Activated T-helper 1 cell treated with anti-CD3 and anti-CD28 coated beads, Interleukin-2, amount 50 U/mL, for 16 hours (primary cell): ENCODE results near the gene RFX1.
"Not testable (repeated sequence)": the region's sequence is repeated elsewhere in the genome, so short reads cannot be mapped to it uniquely, and the experiment has no call there.

Experiments
- DNase-seq, 2 donors: peaks; one replicate each; pipeline ENCODE4 v3.0.0-alpha.2; 2020; ENCODE audit warnings: low read depth in 1 of 2, low spot score in 1 of 2

The RFX1 gene

DNA sequence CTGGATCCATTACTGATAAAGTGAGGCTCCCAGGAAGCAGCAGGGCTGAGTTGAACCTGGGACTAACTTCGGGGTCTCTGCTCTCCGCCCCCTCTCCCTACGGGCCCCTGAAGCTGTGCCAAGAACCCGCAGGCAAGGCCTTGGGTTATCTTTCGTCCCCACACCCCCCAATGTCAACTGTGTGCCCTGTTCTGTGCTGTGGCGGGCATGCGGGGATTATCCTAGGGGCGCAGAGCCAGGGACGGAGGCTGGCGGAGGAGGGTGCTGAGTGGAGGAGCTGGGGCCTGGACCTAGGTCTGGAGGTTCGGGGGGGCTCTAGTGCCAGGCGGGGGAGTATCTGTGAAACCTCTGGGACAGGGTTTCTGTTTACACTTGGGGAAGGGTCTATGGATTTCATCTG, 26.4 kb downstream of the RFX1 start:
- DNase-seq: no peak

DNA sequence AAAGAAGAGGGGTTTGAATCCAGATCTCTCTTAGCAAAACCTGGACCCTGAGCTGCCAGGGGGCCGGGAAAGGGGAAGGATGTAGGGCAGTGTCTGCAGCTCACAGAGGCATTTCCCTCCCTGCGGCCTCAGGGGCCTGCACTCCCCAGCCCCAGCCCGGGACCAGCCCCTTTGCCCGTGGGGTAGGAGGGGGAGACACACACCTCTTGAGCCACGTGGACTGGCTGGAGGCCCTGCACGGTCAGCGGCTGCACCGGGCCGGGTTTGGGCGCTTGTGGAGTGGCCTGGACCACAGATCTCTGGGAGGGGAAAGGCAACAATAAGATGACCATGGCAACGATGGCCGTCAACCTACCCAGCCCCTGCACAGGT, 26.9 kb downstream of the RFX1 start:
- no peak for DNase-seq

DNA sequence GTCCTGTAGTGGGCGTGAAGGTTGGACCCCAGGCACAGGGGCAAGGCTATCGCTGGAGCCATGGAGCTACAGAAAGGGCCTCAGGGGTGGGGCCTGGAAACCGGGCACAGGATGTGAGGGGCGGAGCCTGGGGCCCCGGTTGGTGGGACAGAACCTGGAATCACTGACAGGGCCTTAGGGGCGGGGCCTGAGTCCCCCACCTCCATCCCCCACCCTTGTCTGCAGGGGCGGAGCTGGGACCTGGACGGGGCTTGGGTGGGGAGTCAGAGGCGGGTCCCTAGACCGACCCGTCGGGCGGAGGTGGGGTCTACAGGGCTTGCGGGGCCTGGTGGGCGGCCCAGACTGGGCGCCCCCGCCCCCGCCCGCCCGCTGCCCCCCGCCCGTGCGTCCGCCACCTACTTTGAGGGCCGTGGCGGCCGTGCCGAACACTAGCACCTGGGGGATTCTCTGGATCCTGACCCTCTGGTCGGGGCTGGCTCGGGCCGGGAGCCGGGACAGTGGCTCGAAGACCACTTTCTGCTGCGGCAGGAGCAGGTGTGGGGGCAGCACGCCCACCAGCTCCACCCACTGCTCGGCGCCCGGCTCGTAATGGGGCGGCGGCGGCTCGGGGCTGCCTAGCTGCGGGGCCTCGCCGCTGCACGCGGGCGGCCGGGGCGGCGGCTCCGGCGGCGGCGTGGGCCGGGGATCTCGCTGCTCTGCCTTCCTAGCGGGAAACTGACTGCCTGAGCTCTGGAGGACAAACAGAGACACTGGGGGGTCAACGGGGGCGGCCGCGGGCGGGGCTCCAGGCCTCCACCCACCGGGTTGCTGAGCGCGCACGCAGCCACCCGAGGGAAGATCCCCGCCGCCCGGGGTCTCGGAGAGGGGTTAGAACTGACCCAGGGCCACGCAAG, 27.5 kb downstream of the RFX1 start:
- DNase-seq: no peak

GRCh38 chr19:13977803-13978202, 28.3 kb downstream of the RFX1 start:
- no peak for DNase-seq

DNA sequence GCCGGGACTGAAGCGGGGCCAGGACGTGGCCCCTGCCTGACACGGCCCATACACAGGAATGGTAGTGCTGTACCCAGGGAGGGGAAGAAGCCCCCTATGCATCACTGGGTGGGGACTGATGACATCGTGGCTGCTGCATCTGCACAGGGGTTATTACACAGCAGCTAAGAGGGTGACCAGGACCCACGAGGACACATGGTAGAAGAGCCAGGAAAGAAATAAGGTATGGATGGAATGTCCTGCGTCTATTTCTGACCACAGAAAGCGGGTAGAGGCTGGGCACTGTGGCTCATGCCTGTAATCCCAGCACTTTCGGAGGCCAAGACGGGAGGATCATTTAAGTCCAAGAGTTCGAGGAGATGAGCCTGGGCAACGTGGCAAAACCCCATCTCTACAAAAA, 29.7 kb downstream of the RFX1 start:
- no peak for DNase-seq

GRCh38 chr19:13975870-13976269, 30.2 kb downstream of the RFX1 start:
- DNase-seq: no peak

DNA sequence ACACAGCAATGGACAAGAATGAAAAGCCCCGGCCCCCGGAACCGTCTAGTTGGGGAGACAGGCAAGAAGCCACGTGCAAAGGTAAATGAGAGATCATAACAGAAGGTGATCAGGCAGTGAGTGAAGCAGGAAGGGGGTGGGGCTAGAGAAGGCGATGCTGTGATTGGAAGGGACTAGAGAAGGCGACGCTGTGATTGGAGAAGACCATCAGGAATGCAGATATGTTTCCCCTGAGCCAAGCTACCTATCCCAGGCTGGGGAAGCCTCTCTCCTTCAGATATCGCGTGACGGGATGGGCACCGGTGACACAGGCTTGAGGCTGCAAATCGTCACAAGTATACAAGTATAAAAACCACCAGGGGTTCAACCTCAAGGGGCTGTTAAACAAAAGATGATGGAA, 32.0 kb downstream of the RFX1 start:
- no peak for DNase-seq

DNA sequence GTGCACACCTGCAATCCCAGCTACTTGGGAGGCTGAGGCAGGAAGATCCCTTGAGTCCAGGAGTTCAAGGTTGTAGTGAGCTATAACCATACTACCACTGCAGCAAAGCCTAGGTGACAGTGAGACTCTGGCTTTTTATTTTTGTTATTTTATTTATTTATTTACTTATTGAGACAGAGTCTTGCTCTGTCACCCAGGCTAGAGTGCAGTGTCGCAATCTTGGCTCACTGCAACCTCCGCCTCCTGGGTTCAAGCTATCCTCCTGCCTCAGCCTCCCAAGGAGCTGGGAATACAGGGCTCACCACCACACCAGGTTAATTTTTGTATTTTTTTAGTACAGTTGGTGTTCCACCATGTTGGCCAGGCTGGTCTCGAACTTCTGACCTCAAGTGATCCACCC, 32.6 kb downstream of the RFX1 start:
- DNase-seq: not testable (repeated sequence)

GRCh38 chr19:13972368-13973155, 33.6 kb downstream of the RFX1 start:
- no peak for DNase-seq

DNA sequence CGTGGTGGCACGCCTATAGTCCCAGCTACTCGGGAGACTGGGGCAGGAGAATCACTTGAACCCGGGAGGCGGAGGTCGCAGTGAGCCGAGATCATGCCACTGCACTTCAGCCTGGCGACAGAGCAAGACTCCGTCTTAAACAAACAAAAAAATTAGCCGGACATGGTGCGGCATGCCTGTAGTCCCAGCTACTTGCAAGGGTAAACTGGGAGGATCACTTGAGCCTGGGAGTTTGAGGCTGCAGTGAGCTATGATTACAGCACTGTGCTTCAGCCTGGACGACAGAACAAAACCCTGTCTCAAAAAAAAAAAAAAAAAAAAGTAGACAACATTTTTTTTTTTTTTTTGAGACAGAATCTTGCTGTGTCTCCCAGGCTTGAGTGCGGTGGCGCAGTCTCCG, 34.3 kb downstream of the RFX1 start:
- not testable (repeated sequence) for DNase-seq

DNA sequence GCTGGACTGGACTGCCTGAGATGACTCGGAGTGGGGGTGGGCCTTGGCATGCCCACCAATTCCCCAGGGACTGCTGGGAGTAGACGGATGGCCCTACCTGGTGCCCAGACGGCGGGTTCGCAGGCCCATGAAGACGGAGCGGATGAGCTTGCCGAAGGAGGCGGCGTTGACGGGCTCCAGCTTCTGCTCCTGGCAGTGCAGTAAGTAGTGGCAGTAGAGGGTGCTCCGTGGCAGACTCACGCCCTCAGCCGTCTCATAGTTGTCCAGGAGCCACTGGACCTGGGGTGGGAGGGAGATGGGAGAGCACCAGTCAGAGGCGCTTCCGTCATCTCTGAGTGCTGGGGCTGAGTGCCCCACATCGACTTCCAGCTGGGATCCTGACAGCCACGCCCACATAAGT, 36.2 kb downstream of the RFX1 start:
- no peak for DNase-seq

GRCh38 chr19:13968999-13969398, 37.1 kb downstream of the RFX1 start:
- DNase-seq: no peak

DNA sequence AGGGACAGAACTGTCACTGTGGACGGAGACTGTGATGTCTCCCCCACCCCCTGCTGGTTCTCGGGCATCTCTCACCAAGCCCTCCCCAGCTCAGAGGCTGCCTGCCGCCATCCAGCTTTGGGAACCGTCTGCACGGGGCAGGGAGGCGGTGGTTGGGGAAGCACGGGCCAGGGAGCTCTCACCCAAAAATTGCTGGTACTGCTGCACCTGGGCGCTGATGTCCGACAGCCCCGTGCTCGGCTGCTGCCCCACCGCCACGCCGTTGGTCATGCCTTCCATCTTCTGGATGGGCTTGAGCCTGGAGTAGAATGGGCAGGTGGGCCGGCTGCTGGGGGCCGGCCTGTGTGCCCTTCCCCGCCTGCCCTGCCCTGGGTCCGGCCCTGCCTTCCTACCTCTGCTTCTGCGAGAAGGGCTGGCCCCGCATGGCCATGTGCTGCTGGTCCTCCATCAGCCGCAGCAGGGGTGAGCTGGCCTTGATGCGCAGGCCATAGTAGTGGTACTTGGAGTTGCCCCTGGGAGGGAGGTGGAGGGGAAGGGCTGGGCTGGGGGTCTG, 37.7 kb downstream of the RFX1 start:
- no peak for DNase-seq

GRCh38 chr19:13967206-13967605, 38.9 kb downstream of the RFX1 start:
- not testable (repeated sequence) for DNase-seq

DNA sequence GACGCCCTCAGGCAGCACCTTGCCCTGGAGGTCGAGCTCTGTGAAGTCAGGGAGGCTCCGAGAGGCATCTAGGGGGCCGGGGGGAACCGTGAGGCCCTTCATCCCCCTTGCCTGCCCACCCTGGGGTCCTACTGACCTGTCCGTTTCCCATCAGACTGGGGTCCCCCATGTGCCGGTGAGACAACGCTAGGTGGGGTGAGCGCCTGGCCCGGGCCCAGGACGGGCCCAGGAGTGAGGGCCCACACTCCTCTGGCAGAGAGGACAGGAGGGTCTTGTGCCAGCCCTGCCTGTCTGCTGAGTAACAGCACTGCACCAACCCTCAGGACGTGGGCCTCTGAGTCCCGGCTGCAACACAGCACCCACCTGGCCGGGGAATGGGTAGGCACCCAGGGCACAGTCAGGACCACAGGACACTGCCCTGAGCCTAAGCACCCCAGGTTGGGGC, 39.4 kb downstream of the RFX1 start:
- no peak for DNase-seq

GRCh38 chr19:13965926-13966683, 40.0 kb downstream of the RFX1 start:
- DNase-seq: no peak

- no peak for DNase-seq
Observed at GRCh38 chr19:13965377-13965896, 40.7 kb downstream of the RFX1 start.

DNA sequence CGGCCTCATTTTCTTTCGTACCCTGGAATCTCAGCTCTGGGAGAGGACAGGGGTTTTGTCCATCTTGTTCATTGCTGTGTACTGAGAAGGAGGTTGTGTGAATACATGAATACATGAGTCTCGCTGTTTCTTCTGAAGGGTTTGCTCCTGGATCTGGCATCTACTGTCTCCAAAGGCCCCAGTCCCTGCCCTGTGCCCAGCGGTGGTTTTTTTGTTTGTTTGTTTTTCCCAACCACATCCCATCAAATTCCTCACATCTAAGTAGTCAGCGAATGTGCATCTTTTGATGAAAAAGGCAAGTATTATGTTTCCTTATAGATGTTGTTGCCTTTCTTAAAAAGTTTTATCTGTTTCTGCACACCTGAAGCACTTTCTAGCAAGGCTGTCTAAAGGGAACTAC, 41.3 kb downstream of the RFX1 start:
- no peak for DNase-seq

GRCh38 chr19:13963603-13964105, 42.5 kb downstream of the RFX1 start:
- no peak for DNase-seq

GRCh38 chr19:13962699-13963602, 43.2 kb downstream of the RFX1 start:
- DNase-seq: no peak
